HG02973 (cell line): ENCODE measurements around the gene TXNDC8.
"Not testable (repeated sequence)": the region's sequence is repeated elsewhere in the genome, so short reads cannot be mapped to it uniquely, and the experiment has no call there.

Experiments
- ATAC-seq: cut with Tn5 transposase; IDR thresholded peaks from one replicate; pipeline ENCODE4 v1.9.1; 2021; ENCODE audit warnings: moderate library complexity; ENCODE audit not compliant: unreplicated experiment

Gene TXNDC8

DNA sequence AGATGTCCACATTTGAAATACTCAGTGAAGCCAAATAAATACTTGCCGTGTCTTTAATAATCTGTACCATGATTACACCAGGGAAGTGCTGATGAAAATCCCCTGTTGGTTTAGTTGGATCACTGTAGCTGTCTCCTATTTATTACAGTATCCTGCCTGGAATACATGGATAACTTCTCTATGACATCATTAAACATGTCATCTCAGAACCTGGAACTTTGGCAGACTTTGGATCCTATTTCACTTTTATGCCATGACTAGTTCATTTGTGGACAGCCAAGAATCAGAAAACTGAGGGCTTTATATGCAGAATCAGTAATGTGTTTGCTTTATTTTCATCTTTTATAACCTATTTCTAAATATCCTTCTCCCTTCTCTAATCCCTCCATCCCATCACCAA is at the start of gene TXNDC8:
Gene TXNDC8, minus strand, starts transcription at position 137 of the 400 bp plus-strand sequence.
- ATAC-seq, result no peak

DNA sequence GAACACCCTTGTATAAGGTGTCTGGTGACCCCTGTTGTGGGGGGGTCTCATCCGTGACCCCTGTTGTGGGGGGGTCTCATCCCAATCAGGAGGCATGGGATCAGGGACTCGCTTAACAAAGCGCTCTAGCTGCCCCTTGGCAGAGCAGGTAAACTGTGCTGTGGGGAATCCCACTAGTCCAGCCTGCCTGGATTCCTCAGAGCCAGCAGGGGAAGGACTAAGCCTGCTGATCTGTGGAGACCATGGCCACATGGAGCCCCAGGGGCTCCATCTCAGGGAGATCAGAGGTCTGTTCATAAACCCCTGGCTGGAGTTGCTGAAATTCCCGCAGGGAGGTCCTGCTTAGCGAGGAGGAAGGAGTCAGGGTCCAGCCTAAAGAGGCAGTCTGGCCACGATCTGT is 45.8 kb upstream of the TXNDC8 start:
- no peak for ATAC-seq

DNA sequence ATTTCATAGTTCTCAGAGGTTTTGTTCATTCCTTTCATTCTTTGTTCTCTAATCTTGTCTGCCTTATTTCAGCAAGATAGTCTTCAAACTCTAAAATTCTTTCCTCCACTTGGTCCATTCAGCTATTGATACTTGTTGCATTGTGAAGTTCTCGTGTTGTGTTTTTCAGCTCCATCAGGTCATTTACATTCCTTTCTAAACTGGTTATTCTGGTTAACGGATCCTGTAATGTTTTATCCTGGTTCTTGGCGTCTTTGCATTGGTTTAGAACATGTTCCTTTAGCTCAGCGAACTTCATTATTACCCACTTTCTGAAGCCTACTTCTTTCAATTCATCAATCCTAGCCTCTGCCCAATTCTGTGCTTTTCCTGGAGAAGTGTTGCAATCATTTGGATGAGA is 45.1 kb upstream of the TXNDC8 start:
- ATAC-seq, result no peak

DNA sequence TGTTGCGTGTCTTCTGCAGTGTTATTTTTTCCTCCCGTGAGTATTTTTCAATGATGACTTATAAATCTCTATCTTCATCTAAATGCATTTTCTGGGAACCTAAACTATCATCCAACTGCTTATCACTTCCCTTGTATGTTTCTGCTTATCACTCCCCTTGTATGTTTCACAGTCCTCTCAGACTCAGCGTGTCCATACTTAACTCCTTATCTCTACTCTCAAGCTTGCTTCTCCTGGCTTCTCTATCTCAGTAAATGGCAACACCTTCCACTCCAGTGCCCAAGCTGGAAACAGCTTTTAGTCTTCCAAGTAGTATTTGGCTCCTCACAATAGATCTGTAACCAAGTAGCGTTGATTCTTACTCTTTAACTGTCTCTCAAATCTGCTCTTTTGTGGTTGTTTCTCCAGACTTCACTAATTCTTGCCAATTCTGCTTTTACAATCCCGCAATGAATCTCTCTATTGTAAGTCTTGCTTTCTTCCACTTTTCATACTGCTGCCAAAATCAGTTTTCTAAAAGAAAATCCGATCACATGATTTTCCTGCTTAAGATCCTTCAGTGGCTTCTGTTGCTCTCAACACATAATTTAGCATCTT is 33.8 kb upstream of the TXNDC8 start:
- no peak for ATAC-seq

DNA sequence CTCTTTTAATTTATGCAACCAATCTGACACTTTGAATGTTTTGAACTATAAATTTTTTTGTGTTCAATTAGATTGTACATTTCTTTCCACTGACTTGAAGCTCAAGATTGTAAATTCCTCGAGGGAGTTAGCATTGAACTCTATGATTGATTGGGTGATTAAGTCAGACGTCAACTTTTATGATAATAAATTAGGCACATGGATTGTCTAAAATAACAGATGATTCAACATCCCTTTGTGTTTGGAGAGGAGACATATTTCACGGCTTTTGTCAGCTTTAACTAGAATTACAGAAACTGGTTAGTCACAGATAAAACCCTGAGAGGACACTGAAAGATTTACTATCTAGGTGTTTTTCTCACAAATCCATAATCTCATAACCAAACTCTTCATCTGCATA is 32.7 kb upstream of the TXNDC8 start:
- no peak for ATAC-seq

DNA sequence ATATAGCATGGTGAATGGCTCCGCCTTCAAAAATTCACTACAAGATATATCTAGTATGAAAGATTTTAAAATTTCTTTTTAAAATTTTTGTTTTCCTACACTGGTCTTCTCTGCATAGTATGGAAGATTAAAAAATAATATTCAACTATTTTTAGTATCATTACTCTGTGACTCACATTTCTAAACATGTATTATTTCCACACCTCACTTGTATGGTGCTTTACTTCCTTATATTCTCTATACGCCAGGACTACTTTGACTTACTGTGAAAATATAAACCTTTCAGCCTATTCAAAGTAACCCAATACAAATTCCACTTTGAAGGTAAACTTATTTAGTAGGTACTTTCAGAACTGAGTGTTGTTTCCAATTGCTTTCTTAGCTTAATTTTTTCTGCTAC is 26.8 kb upstream of the TXNDC8 start:
- ATAC-seq, result no peak

DNA sequence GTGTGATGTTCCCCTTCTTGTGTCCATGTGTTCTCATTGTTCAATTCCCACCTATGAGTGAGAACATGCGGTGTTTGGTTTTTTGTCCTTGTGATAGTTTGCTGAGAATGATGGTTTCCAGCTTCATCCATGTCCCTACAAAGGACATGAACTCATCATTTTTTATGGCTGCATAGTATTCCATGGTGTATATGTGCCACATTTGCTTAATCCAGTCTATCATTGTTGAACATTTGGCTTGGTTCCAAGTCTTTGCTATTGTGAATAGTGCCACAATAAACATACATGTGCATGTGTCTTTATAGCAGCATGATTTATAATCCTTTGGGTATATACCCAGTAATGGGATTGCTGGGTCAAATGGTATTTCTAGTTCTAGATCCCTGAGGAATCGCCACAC is 21.3 kb upstream of the TXNDC8 start:
- ATAC-seq, result not testable (repeated sequence)

DNA sequence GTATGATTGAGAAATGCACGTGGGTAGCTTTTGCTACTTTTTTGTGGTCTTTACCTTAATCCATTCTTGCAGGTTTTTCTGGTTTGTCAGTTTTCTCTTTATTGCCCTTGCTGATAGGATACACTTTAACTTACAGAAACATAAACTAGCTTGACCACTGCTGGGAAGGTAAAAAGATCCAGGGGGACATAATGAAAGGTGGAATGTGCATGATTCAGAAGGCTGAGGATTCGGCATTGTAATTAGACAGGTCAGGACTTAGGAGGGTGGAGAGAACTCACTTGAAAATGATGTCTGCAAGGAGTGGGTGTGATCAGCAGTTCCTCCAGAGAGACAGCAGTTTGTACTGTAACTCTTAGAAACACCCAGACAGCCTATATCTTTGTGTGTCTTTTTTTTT is 19.8 kb upstream of the TXNDC8 start:
- no peak for ATAC-seq

DNA sequence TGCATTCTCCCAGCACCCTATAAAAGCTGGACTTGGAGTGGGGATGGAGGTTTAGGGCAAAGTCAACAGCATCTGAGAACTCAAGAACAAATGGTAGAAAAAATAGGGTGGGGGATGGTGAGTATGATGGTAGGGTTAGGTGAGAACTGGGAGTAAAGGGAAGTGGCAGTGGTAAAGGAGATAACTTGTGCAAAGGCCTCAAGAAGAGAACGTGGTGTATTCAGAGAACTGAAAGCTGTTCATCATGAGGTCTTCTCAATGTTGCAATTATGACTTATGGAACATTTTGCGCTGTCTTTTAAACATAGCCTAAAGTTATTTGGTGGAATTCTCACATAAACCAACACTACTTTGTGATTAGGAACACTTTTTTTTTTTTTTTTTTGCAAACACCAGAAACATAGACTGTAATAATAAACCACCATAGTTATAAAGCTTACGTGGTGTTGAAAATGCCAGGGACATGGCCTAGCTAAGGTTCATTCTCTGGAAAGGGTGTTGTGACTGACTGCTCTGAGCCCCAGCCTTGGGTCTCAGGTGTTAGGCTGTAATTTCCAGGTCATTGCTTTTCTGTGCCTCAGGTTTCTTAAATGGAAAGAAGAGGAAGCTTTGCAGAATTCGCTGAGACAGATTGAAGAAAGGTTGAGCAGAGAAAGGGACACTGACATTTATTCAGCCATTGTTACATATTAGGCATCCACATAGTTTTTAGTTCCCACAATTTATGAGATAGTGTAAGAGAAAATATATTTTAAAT is 19.2 kb upstream of the TXNDC8 start:
- ATAC-seq, result no peak

DNA sequence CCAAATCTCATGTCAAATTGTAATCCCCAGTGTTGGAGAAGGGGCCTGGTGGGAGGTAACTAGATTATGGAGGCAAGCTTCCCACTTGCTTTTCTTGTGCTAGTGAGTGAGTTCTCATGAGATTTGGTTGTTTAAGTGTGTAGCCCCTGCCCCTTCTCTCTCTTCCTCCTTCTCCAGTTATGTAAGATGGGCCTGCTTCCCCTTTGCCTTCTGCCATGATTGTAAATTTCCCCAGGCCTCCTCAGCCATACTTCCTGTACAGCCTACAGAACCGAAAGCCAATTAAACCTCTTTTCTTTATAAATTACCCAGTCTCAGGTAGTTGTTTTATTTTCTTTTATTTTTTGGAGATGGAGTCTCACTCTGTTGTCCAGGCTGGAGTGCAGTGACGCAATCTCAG is 18.2 kb upstream of the TXNDC8 start:
- no peak for ATAC-seq

DNA sequence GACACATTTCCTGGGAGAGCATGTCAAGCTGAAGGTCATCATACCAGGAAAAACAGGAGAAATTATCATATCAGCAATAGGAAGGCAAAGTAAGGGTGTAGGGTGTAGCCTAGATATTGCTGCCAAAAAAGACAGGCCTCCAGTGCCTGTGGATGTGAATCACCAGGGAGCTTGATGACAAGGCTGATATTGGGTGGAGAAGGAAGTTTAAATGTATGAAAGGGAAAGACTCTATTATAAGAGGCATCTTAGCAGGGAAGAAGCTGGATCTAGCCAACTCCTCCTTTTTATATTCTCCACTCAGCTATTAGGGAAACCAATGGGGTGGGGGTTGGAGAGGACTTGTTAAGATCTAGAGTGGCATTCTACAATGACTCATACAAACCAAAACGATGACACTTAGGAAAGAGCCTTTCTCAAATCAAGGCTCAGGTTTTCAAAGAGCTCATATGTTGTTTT is 13.4 kb upstream of the TXNDC8 start:
- ATAC-seq, result no peak

DNA sequence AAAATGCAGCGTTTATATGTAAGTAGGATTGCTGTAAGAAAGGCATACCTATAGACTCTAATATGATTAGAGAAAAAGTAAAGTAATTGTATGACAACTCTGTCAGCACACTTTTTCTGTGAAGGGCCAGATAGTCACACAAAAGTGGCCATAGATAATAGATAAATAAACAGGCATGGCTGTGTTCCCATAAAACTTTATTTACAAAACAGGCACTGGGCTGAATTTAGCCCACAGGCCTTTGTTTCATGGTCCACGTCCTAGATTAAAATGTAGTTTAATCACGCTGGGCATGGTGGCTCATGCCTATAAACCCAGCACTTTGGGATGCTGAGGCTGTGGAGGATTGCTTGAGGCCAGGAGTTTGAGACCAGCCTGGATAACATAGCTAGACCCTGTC is 8.7 kb upstream of the TXNDC8 start:
- no peak for ATAC-seq

DNA sequence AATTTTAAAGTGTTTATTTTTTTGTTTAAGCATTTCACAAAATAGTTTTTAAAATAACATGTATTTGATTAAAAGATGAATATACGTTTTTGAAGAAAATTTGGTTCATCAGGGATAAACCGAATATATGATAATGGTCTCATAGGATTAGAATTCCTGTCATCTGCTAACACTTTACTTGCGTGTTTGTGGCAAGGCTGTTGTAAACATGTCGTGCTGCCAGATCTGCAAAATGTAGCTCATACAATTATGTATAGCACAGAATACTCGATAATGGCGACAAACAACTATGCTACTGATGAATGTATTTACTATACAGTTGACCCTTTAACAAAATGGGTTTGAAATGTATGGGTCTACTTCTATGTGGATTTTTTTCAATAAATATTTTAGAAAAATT is 7.2 kb upstream of the TXNDC8 start:
- ATAC-seq, result no peak

DNA sequence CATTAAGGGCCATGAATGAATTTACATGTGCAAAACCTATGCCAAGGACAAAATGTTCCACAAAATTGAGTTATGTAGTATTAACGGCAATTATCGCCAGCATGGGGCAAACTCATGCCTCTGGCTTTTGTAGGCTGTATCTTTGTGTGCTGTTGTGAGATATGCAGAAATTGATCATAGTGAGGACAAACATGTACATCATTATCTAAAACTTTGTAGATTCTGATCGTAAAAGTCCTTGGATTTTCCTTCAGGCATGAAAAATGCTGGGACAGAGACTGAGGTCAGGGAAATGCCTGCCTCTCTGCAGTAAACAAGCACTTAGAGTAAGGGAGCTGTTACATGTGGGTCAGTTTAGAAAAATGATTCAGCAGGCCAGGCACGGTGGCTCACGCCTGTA is 5.9 kb upstream of the TXNDC8 start:
- ATAC-seq, result no peak

DNA sequence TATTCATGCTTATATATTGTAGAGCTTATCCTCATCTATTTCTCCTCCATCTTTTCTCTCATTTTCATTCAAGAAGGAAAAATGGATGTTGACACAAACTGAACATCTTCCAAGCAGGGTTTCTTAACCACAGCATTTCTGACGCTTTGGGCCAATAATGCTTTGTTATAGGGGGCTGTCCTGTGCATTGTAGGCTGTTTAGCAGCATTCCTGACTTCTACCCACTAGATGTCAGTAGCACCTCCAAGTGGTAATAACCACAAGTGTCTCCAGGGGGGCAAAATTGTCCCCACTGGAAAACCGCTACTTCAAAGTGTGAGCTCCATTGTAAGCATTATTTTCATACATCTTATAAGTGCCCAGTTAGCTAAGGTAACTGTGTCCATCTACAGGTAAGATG is 2.6 kb upstream of the TXNDC8 start:
- no peak for ATAC-seq

DNA sequence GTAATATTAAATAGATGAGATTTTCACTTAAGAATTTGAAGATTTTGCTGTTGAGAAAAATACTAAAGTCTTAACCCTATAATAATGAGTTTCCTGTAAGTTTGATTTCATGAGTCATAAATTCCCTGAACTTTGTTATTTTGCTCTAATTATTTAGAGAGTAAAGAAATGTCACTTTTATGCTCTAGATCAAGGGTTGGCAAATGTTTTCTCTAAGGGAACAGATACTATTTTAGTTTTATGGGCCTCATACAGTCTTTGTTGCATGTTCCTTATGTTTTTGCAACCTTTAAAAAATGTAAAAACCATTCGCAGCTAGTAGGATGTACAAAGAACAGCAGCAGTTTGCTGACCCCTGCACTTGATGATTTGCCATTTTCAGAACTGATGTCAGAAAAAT is 480 bp upstream of the TXNDC8 start:
- no peak for ATAC-seq

DNA sequence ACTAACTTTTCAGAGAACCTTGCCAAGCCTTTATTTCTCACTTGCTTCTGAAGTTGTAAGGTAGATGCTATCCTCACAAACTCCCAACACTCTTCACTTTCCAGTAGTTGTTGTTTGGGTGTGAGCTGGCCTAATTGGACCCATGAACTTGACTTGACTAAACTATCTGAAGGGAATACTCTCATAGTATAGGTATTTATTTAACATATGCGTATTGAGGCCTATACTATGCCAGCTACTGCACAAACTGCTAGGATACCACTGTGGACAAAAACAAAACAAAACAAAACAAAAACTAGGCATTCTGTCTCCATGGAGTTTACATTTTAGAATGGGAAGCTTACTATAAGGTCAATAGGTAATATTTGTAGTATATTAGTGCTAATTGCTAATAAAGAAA is 1.3 kb downstream of the TXNDC8 start:
- no peak for ATAC-seq

DNA sequence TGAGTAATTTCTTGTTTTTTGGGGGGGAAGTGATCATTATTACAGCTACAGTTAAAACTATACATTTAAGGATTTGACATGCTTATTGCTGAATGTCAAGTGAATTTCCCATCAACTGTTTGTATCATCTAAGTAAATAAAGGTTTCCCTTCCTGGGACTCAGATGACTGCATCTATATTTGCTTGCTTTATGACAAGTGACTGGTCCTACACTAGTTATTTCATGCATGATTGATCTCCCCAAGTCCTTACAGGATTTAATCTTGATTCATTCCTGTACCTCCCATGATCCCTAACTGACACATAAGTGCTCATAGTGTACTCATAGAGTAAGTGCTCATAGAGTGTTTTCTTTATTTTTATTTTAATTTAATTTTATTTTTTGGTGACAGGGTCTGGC is 2.8 kb downstream of the TXNDC8 start:
- ATAC-seq, result peak; percentile 6

DNA sequence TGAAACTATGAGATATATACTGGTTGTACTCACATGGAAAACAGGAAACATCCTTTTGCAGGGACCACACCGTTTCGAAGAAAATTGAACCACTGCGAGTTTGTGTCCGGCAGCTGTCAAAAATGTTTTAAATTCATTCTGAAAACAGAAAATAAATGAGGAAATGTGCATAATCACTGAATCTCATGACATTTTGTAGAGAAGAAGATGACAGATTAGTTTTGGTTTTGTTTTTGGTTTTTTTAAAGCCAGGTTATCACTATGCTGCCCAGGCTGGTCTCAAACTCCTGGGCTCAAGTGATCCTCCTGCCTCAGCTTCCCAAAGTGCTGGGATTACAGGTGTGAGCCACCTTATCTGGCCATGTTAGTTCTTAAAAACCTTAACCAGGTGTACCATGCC is 3.5 kb downstream of the TXNDC8 start:
- ATAC-seq, result peak; percentile 76

DNA sequence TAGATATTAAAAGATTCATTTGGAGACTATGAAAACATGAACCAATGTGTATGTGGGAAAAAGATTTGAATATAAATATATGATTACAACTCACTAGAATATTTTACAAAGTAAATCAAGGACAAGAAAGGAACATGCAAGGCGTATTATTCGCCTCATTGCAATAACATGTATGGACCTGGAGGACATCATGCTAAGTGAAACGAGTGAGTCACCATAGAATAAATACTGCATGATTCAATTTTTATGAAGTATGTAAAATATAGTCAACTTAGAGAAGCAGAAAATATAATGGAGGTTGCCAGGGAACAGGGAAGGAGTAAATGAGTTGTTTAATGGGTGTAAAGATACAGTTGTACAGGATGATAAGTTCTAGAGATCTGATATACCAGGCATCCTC is 4.9 kb downstream of the TXNDC8 start:
- no peak for ATAC-seq

DNA sequence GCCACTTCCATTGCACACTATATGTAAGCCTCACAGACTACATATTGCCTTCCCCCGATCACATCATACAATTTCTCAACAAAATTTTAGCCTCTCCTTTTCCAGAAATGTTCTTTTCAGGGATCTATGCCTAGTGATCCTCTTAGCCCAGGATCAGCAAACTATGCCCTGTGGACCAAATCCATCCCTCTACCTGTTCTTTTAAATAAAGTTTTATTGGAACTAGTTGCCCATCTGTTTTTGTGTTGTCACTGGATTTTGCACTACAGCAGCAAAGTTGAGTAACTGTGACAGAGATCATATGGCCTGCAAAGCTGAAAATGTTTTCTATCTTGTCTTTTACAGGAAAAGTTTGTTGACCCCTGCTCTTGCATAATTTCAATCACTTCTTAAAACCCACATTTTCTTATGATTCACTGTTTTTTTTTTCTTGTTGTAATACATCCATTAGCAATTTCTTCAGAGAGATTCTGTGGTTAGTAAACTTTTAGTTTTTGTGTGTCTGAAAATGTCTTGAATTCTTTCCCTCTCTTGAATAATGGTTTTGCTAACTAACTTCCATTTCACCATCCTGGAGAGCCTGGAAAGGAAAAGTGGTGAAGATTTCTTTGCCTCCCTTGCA is 7.1 kb downstream of the TXNDC8 start:
- no peak for ATAC-seq

DNA sequence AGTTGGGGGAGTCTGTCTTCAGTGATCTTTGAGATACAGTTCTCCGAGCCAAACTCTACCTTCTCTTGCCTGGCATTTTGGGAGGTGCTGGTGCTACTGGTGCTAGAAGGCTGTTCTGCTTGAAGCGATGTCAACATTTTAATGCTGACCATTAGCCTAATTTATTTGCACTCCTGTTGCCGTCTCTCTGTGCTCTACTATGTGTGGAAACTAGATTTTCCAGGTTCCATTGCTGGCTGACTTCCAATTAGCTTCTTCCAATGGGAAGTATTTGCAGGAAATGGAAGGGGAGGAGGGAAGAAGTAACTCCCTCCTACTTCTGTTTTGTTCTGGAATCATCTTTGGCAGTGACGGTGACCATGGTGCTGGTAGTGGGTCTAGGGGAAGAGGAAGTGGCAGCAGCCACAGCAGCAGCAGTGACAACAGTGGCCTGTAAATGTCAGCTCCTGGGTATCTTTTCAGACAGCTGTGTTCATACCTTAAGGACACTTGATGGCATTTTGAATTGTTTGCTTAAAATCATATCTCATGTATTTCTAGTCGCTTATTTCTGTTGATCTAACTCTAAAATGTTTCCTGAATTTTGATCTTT is 7.9 kb downstream of the TXNDC8 start:
- ATAC-seq, result no peak
